ENCODE measurements around the gene OR6X1.
A peak's percentile ranks its signal among the peaks of the same experiment; 100 is the strongest.
"Not testable (repeated sequence)": the region's sequence is repeated elsewhere in the genome, so short reads cannot be mapped to it uniquely, and the experiment has no call there.

OR6X1 gene

GRCh38 chr11:123751781-123752180, 2.5 kb downstream of the OR6X1 start:
- H3K9ac ChIP-seq (ENCODE audit: low read length), result no peak overlapping the region
- no peak overlapping the region for H2BK15ac ChIP-seq (ENCODE audit: low read depth, poor library complexity, severe bottlenecking)
- H3K9me3 ChIP-seq (ENCODE audit: control insufficient read depth, low read length), result peaks cover 3% of the 10 kb centered on the region
- H3K36me3 ChIP-seq (ENCODE audit: control insufficient read depth in 1 of 2, insufficient read depth in 2 of 2, low read depth in 1 of 2, low read length in 2 of 2), result no peaks in the 10 kb centered on the region
- H4K8ac ChIP-seq (ENCODE audit: low read length), result no peak overlapping the region
- no peak overlapping the region for H3K23ac ChIP-seq (ENCODE audit: low read length in 2 of 2)
- H2BK12ac ChIP-seq (ENCODE audit: low read length in 2 of 2), result no peak overlapping the region
- no peak overlapping the region for H4K91ac ChIP-seq (ENCODE audit: low read length)
- H3K4me1 ChIP-seq (ENCODE audit: control insufficient read depth, insufficient read depth, low read depth, low read length), result no peaks in the 10 kb centered on the region
- H3K27me3 ChIP-seq (ENCODE audit: control insufficient read depth in 1 of 2, insufficient read depth in 1 of 2, low read length in 2 of 2), result peaks cover 0 to 3% of the 10 kb centered on the region in 2 experiments
- H2BK5ac ChIP-seq (ENCODE audit: low read depth, low read length, poor library complexity, severe bottlenecking), result no peak overlapping the region
- H2AK5ac ChIP-seq (ENCODE audit: low read length, severe bottlenecking), result no peak overlapping the region
- H3K79me1 ChIP-seq (replicated peaks; ENCODE audit: low read length, poor library complexity, severe bottlenecking), result no peaks in the 10 kb centered on the region
- H3K4ac ChIP-seq (ENCODE audit: low read depth in 1 of 2, low read length in 2 of 2), result no peak overlapping the region
- no peak overlapping the region for H3K4me3 ChIP-seq (ENCODE audit: insufficient read depth in 1 of 2, low read depth in 1 of 2, low read length in 2 of 2)
- H2AFZ ChIP-seq (ENCODE audit: low read depth, low read length), result no peak overlapping the region
- no peak overlapping the region for H2BK120ac ChIP-seq (ENCODE audit: low read depth, low read length)
- no peak overlapping the region for H3K14ac ChIP-seq (ENCODE audit: low read length in 2 of 2)
- H3K18ac ChIP-seq (ENCODE audit: low read depth in 1 of 2, low read length in 2 of 2), result no peak overlapping the region
- 89% methylated on average over 1 of the region's 1 CpG for WGBS
- no peak overlapping the region for H3K4me2 ChIP-seq (ENCODE audit: low read length, poor library complexity, severe bottlenecking)
- DNase-seq, result no peak
- H3K27ac ChIP-seq (ENCODE audit: low read length, poor library complexity, severe bottlenecking), result no peak overlapping the region

GRCh38 chr11:123748349-123748748, 6.0 kb downstream of the OR6X1 start:
- not testable (repeated sequence) for H2BK5ac ChIP-seq (ENCODE audit: low read depth, low read length, poor library complexity, severe bottlenecking); H3K4me1 ChIP-seq (ENCODE audit: control insufficient read depth, insufficient read depth, low read depth, low read length); H3K36me3 ChIP-seq (ENCODE audit: control insufficient read depth in 1 of 2, insufficient read depth in 2 of 2, low read depth in 1 of 2, low read length in 2 of 2); H3K14ac ChIP-seq (ENCODE audit: low read length in 2 of 2); H3K4me2 ChIP-seq (ENCODE audit: low read length, poor library complexity, severe bottlenecking); H4K91ac ChIP-seq (ENCODE audit: low read length); H3K79me1 ChIP-seq (replicated peaks; ENCODE audit: low read length, poor library complexity, severe bottlenecking); H2BK120ac ChIP-seq (ENCODE audit: low read depth, low read length); H2BK15ac ChIP-seq (ENCODE audit: low read depth, poor library complexity, severe bottlenecking); H3K18ac ChIP-seq (ENCODE audit: low read depth in 1 of 2, low read length in 2 of 2); H3K23ac ChIP-seq (ENCODE audit: low read length in 2 of 2); H4K8ac ChIP-seq (ENCODE audit: low read length); H3K9ac ChIP-seq (ENCODE audit: low read length); H3K27me3 ChIP-seq (ENCODE audit: control insufficient read depth in 1 of 2, insufficient read depth in 1 of 2, low read length in 2 of 2); DNase-seq; H2AK5ac ChIP-seq (ENCODE audit: low read length, severe bottlenecking); H2BK12ac ChIP-seq (ENCODE audit: low read length in 2 of 2); H3K9me3 ChIP-seq (ENCODE audit: control insufficient read depth, low read length); H3K4ac ChIP-seq (ENCODE audit: low read depth in 1 of 2, low read length in 2 of 2); H3K27ac ChIP-seq (ENCODE audit: low read length, poor library complexity, severe bottlenecking); H3K4me3 ChIP-seq (ENCODE audit: insufficient read depth in 1 of 2, low read depth in 1 of 2, low read length in 2 of 2); H2AFZ ChIP-seq (ENCODE audit: low read depth, low read length)
- no CpG with 5 or more reads among the region's 2 CpGs for whole genome bisulfite sequencing

GRCh38 chr11:123745764-123746451, 8.4 kb downstream of the OR6X1 start:
- H3K27me3 ChIP-seq (ENCODE audit: control insufficient read depth in 1 of 2, insufficient read depth in 1 of 2, low read length in 2 of 2), result peaks cover 0 to 3% of the 10 kb centered on the region in 2 experiments
- DNase-seq, result no peak

GRCh38 chr11:123742724-123743120, 11.6 kb downstream of the OR6X1 start:
- Histone ChIP-seq H3K79me1 (replicated peaks; ENCODE audit: low read length, poor library complexity, severe bottlenecking) (peaks cover 22% of the 10 kb centered on the region), H3K4me3 (ENCODE audit: insufficient read depth in 1 of 2, low read depth in 1 of 2, low read length in 2 of 2) (peak overlapping the region in 1 of 2 experiments; percentile 97), H3K36me3 (ENCODE audit: control insufficient read depth in 1 of 2, insufficient read depth in 2 of 2, low read depth in 1 of 2, low read length in 2 of 2) (peaks cover 0 to 13% of the 10 kb centered on the region in 2 experiments), H4K91ac (ENCODE audit: low read length) (no peak overlapping the region), H2BK120ac (ENCODE audit: low read depth, low read length) (no peak overlapping the region), H3K9me3 (ENCODE audit: control insufficient read depth, low read length) (no peaks in the 10 kb centered on the region), H3K4me2 (ENCODE audit: low read length, poor library complexity, severe bottlenecking) (no peak overlapping the region), H2BK12ac (ENCODE audit: low read length in 2 of 2) (no peak overlapping the region), H3K27ac (ENCODE audit: low read length, poor library complexity, severe bottlenecking) (no peak overlapping the region), H2BK15ac (ENCODE audit: low read depth, poor library complexity, severe bottlenecking) (no peak overlapping the region), H3K4ac (ENCODE audit: low read depth in 1 of 2, low read length in 2 of 2) (no peak overlapping the region), H2AFZ (ENCODE audit: low read depth, low read length) (no peak overlapping the region), H4K8ac (ENCODE audit: low read length) (peak overlapping the region; percentile 67), H3K23ac (ENCODE audit: low read length in 2 of 2) (no peak overlapping the region), H3K4me1 (ENCODE audit: control insufficient read depth, insufficient read depth, low read depth, low read length) (peaks cover 6% of the 10 kb centered on the region), H3K27me3 (ENCODE audit: control insufficient read depth in 1 of 2, insufficient read depth in 1 of 2, low read length in 2 of 2) (no peaks in the 10 kb centered on the region), H2BK5ac (ENCODE audit: low read depth, low read length, poor library complexity, severe bottlenecking) (no peak overlapping the region), H2AK5ac (ENCODE audit: low read length, severe bottlenecking) (no peak overlapping the region), H3K9ac (ENCODE audit: low read length) (peak overlapping the region; percentile 98), H3K14ac (ENCODE audit: low read length in 2 of 2) (no peak overlapping the region), H3K18ac (ENCODE audit: low read depth in 1 of 2, low read length in 2 of 2) (no peak overlapping the region)
- 6% methylated on average over 2 of the region's 3 CpGs for WGBS
- no peak for DNase-seq

More at GRCh38 chr11:123745764-123746451, 8.4 kb downstream of the OR6X1 start:
- Histone ChIP-seq H3K18ac (ENCODE audit: low read depth in 1 of 2, low read length in 2 of 2) (no peak overlapping the region), H2BK5ac (ENCODE audit: low read depth, low read length, poor library complexity, severe bottlenecking) (no peak overlapping the region), H3K4ac (ENCODE audit: low read depth in 1 of 2, low read length in 2 of 2) (no peak overlapping the region), H3K9me3 (ENCODE audit: control insufficient read depth, low read length) (peaks cover 3% of the 10 kb centered on the region), H3K23ac (ENCODE audit: low read length in 2 of 2) (no peak overlapping the region), H3K9ac (ENCODE audit: low read length) (no peak overlapping the region), H3K4me3 (ENCODE audit: insufficient read depth in 1 of 2, low read depth in 1 of 2, low read length in 2 of 2) (no peak overlapping the region), H3K27ac (ENCODE audit: low read length, poor library complexity, severe bottlenecking) (no peak overlapping the region), H2AFZ (ENCODE audit: low read depth, low read length) (no peak overlapping the region), H4K8ac (ENCODE audit: low read length) (no peak overlapping the region), H3K79me1 (replicated peaks; ENCODE audit: low read length, poor library complexity, severe bottlenecking) (peaks cover 3% of the 10 kb centered on the region), H2BK120ac (ENCODE audit: low read depth, low read length) (no peak overlapping the region), H3K14ac (ENCODE audit: low read length in 2 of 2) (no peak overlapping the region), H3K4me2 (ENCODE audit: low read length, poor library complexity, severe bottlenecking) (no peak overlapping the region), H2BK12ac (ENCODE audit: low read length in 2 of 2) (no peak overlapping the region), H3K36me3 (ENCODE audit: control insufficient read depth in 1 of 2, insufficient read depth in 2 of 2, low read depth in 1 of 2, low read length in 2 of 2) (no peaks in the 10 kb centered on the region), H2BK15ac (ENCODE audit: low read depth, poor library complexity, severe bottlenecking) (no peak overlapping the region), H3K4me1 (ENCODE audit: control insufficient read depth, insufficient read depth, low read depth, low read length) (peaks cover 2% of the 10 kb centered on the region), H4K91ac (ENCODE audit: low read length) (no peak overlapping the region), H2AK5ac (ENCODE audit: low read length, severe bottlenecking) (no peak overlapping the region)
- WGBS, result 17% methylated on average over 1 of the region's 2 CpGs
